Neural cell (in vitro differentiated cells): ENCODE measurements around the gene ORAI1. TPM values are rescaled to one million over a fixed set of nuclear protein-coding genes. Genes with fewer than 3 reads are reported as not detected.

Experiments
- H2AFZ ChIP-seq: fragments of 200-600, 300-800 bp; sonication (generic), shearing (Covaris generic); 2 replicates; pipeline ENCODE4 v1.6.0; 2014; ENCODE audit warnings: low read depth, mild to moderate bottlenecking, antibody characterized with exemption, low read length, moderate library complexity
- H3F3A ChIP-seq: fragments of 200-600 bp; shearing (Covaris generic); 2 replicates; pipeline ENCODE4 v1.6.1; 2016; ENCODE audit warnings: mild to moderate bottlenecking, moderate library complexity, mixed read lengths, antibody characterized with exemption, low read length; ENCODE audit not compliant: insufficient read depth, poor library complexity, severe bottlenecking
- H3K27ac ChIP-seq: fragments of 200-600, 300-800 bp; sonication (generic), shearing (Covaris generic); 2 replicates; pipeline ENCODE4 v1.5.1; 2014; ENCODE audit warnings: mild to moderate bottlenecking, low read length, moderate library complexity
- H3K27me3 ChIP-seq: fragments of 300-800, 200-600 bp; sonication (generic), shearing (Covaris generic); 2 replicates; pipeline ENCODE4 v1.6.0; 2014; ENCODE audit warnings: mild to moderate bottlenecking, low read depth, low read length, moderate library complexity; ENCODE audit not compliant: insufficient read depth
- H3K36me3 ChIP-seq: fragments of 300-800, 200-600 bp; sonication (generic), shearing (Covaris generic); 2 replicates; pipeline ENCODE4 v1.5.1; 2014; ENCODE audit warnings: mild to moderate bottlenecking, antibody characterized with exemption, low read length, moderate library complexity; ENCODE audit not compliant: insufficient read depth
- H3K4me2 ChIP-seq: fragments of 300-800, 200-600 bp; sonication (generic), shearing (Covaris generic); 2 replicates; pipeline ENCODE4 v1.6.0; 2014; ENCODE audit warnings: mild to moderate bottlenecking, low read length
- H3K4me3 ChIP-seq: fragments of 300-800, 200-600 bp; sonication (generic), shearing (Covaris generic); 2 replicates; pipeline ENCODE4 v1.5.1; 2014; ENCODE audit warnings: mild to moderate bottlenecking, low read length, moderate library complexity
- H3K79me2 ChIP-seq: fragments of 200-600 bp; shearing (Covaris generic); replicated peaks from 2 replicates; pipeline ENCODE4 v1.6.0; 2014; ENCODE audit warnings: mild to moderate bottlenecking, low read length, moderate library complexity; ENCODE audit not compliant: insufficient read depth
- H3K9ac ChIP-seq: fragments of 300-800, 200-600 bp; sonication (generic), shearing (Covaris generic); 2 replicates; pipeline ENCODE4 v1.6.1; 2016; ENCODE audit warnings: mild to moderate bottlenecking, low read length, mixed read lengths
- H3K9me2 ChIP-seq: fragments of 200-600 bp; shearing (Covaris generic); 2 replicates; pipeline ENCODE4 v1.6.1; 2016; ENCODE audit warnings: mild to moderate bottlenecking, low read length, mixed read lengths; ENCODE audit not compliant: insufficient read depth
- H3K9me3 ChIP-seq: fragments of 200-600, 300-800 bp; sonication (generic), shearing (Covaris generic); 2 replicates; pipeline ENCODE4 v1.6.1; 2016; ENCODE audit warnings: mild to moderate bottlenecking, mixed run types, low read length, moderate library complexity, mixed read lengths
- H4K20me1 ChIP-seq: fragments of 200-600 bp; shearing (Covaris generic); 2 replicates; pipeline ENCODE4 v1.6.1; 2016; ENCODE audit warnings: mild to moderate bottlenecking, mixed run types; ENCODE audit not compliant: insufficient read depth
- CTCF ChIP-seq: fragments of 450-650 bp; IDR thresholded peaks from 2 replicates; pipeline ENCODE4 v1.5.1; 2014; ENCODE audit warnings: antibody characterized with exemption, mild to moderate bottlenecking, moderate library complexity; ENCODE audit not compliant: poor library complexity, severe bottlenecking
- EP300 ChIP-seq: fragments of 450-650 bp; conservative IDR thresholded peaks from 2 replicates; pipeline ENCODE4 v1.6.1; 2014; ENCODE audit warnings: antibody characterized with exemption, mild to moderate bottlenecking, moderate library complexity; ENCODE audit not compliant: poor library complexity, severe bottlenecking
- EZH2 ChIP-seq: fragments of 200-600, 300-800 bp; shearing (Covaris generic), sonication (generic); IDR thresholded peaks from 2 replicates; pipeline ENCODE4 v1.6.1; 2014; ENCODE audit warnings: antibody characterized with exemption, low read length, borderline replicate concordance, mild to moderate bottlenecking; ENCODE audit not compliant: insufficient read depth, poor library complexity, severe bottlenecking
- MXI1 ChIP-seq: fragments of 450-650 bp; conservative IDR thresholded peaks from 2 replicates; pipeline ENCODE4 v1.6.1; 2014; ENCODE audit warnings: antibody characterized with exemption, mild to moderate bottlenecking; ENCODE audit not compliant: poor library complexity, severe bottlenecking
- POLR2AphosphoS5 ChIP-seq: IDR thresholded peaks from 2 replicates; pipeline ENCODE4 v1.6.1; 2012
- RAD21 ChIP-seq: fragments of 450-650 bp; conservative IDR thresholded peaks from 2 replicates; pipeline ENCODE4 v1.6.1; 2014; ENCODE audit warnings: antibody characterized with exemption, mild to moderate bottlenecking, moderate library complexity
- REST ChIP-seq: IDR thresholded peaks from 2 replicates; pipeline ENCODE4 v1.6.1; 2012; ENCODE audit warnings: borderline replicate concordance
- SMC3 ChIP-seq: fragments of 450-650 bp; conservative IDR thresholded peaks from 2 replicates; pipeline ENCODE4 v1.6.1; 2014; ENCODE audit warnings: antibody characterized with exemption, mild to moderate bottlenecking, moderate library complexity; ENCODE audit not compliant: poor library complexity
- TAF1 ChIP-seq: IDR thresholded peaks from 2 replicates; pipeline ENCODE4 v1.6.1; 2012; ENCODE audit warnings: low read depth
- polyA minus RNA-seq: library from RNA; depleted of rRNA, polyadenylated mRNA; stranded (reverse); fragments of >200 nt; gene quantifications from 2 replicates; pipeline ENCODE4 v1.2.3, GENCODE V29; 2014
- polyA plus RNA-seq: library from polyadenylated mRNA; depleted of rRNA; stranded (reverse); fragments of >200 nt; gene quantifications from 2 replicates; pipeline ENCODE4 v1.2.3, GENCODE V29; 2014

The ORAI1 gene
- polyA plus RNA-seq (0.78 and 5.2 TPM in 2 replicates), polyA minus RNA-seq (0.97 and 1.6 TPM in 2 replicates)

GRCh38 chr12:121626087-121626852, at the start of gene ORAI1:
ORAI1 (plus strand) TSS chr12:121626530.
- no peak within 1 kb of the TSS for H3K27ac ChIP-seq
- H3F3A ChIP-seq: no peaks in the 10 kb centered on the region
- H3K27me3 ChIP-seq: no peaks in the 10 kb centered on the region
- H3K9ac ChIP-seq: peak within 1 kb of the TSS; percentile 55
- peak within 1 kb of the TSS; percentile 85 for H3K4me3 ChIP-seq
- H2AFZ ChIP-seq: no peak within 1 kb of the TSS
- no peaks in the 10 kb centered on the region for H3K9me2 ChIP-seq
- TF ChIP-seq EP300 (peak; percentile 26), CTCF (peak; percentile 57), TAF1 (no peak), SMC3 (peak; percentile 26), EZH2 (no peak), POLR2AphosphoS5 (peak; percentile 15), MXI1 (peak; percentile 75), REST (no peak), RAD21 (peak; percentile 22)
- H3K9me3 ChIP-seq: no peaks in the 10 kb centered on the region
- H3K4me2 ChIP-seq: peak within 1 kb of the TSS; percentile 44
- no peaks in the 10 kb centered on the region for H3K79me2 ChIP-seq
- H3K36me3 ChIP-seq: no peaks in the 10 kb centered on the region
- H4K20me1 ChIP-seq: no peaks in the 10 kb centered on the region

- Histone ChIP-seq H3K4me2 (no peak overlapping the region), H3K9me3 (no peaks in the 10 kb centered on the region), H3K79me2 (no peaks in the 10 kb centered on the region), H3K4me3 (no peak overlapping the region), H3K9ac (no peak overlapping the region), H3K27me3 (peaks cover 20% of the 10 kb centered on the region), H3F3A (no peaks in the 10 kb centered on the region), H3K36me3 (no peaks in the 10 kb centered on the region), H4K20me1 (no peaks in the 10 kb centered on the region), H3K9me2 (no peaks in the 10 kb centered on the region), H3K27ac (no peak overlapping the region), H2AFZ (no peak overlapping the region)
- TF ChIP-seq RAD21: no peak
- TF ChIP-seq MXI1: no peak
- TF ChIP-seq EP300: no peak
- no peak for TF ChIP-seq EZH2
- TF ChIP-seq POLR2AphosphoS5: no peak
- TF ChIP-seq REST: no peak
- no peak for TF ChIP-seq TAF1
- no peak for TF ChIP-seq SMC3
- no peak for TF ChIP-seq CTCF
These were observed 49.4 kb upstream of the ORAI1 start for GRCh38 chr12:121576851-121577391.
